H9 (cell line): ENCODE data around the gene BST2. TPM values are rescaled to one million over a fixed set of nuclear protein-coding genes. Genes with fewer than 3 reads are reported as not detected.

Source experiments
- DNase-seq: peaks from one replicate; pipeline ENCODE4 v3.0.0-alpha.2; 2017
- H2AFZ ChIP-seq: one replicate; pipeline ENCODE4 v1.6.1; 2013; ENCODE audit warnings: mild to moderate bottlenecking, low read length, control low read depth, moderate library complexity
- H2AK5ac ChIP-seq: 2 replicates; pipeline ENCODE4 v1.6.1; 2013; ENCODE audit warnings: low read length, control low read depth, mixed read lengths; ENCODE audit not compliant: insufficient read length
- H2BK120ac ChIP-seq: one replicate; pipeline ENCODE4 v1.6.1; 2013; ENCODE audit warnings: low read depth, mild to moderate bottlenecking, low read length, control low read depth, inconsistent platforms; ENCODE audit not compliant: poor library complexity, severe bottlenecking
- H2BK12ac ChIP-seq: 2 replicates; pipeline ENCODE4 v1.6.1; 2013; ENCODE audit warnings: low read length, control low read depth, mixed read lengths, low read depth; ENCODE audit not compliant: insufficient read length
- H2BK15ac ChIP-seq: 2 replicates; pipeline ENCODE4 v1.6.1; 2013; ENCODE audit warnings: low read depth, low read length, control low read depth
- H2BK20ac ChIP-seq: one replicate; pipeline ENCODE4 v1.6.1; 2013; ENCODE audit warnings: low read depth, mild to moderate bottlenecking, low read length, control low read depth, inconsistent platforms; ENCODE audit not compliant: poor library complexity, severe bottlenecking
- H2BK5ac ChIP-seq: 2 replicates; pipeline ENCODE4 v1.6.1; 2013; ENCODE audit warnings: low read length, control low read depth, mixed read lengths; ENCODE audit not compliant: insufficient read length
- H3K14ac ChIP-seq: 2 replicates; pipeline ENCODE4 v1.6.1; 2013; ENCODE audit warnings: low read length, control low read depth; ENCODE audit not compliant: insufficient read depth
- H3K18ac ChIP-seq: 2 replicates; pipeline ENCODE4 v1.6.1; 2013; ENCODE audit warnings: low read depth, mild to moderate bottlenecking, mixed read lengths, low read length, control low read depth; ENCODE audit not compliant: insufficient read length
- H3K23ac ChIP-seq: 2 replicates; pipeline ENCODE4 v1.6.1; 2013; ENCODE audit warnings: low read length, control low read depth, mixed read lengths, low read depth; ENCODE audit not compliant: insufficient read length
- H3K23me2 ChIP-seq: 2 replicates; pipeline ENCODE4 v1.6.1; 2013; ENCODE audit warnings: low read depth, mild to moderate bottlenecking, mixed read lengths, low read length, control low read depth; ENCODE audit not compliant: insufficient read length, poor library complexity, severe bottlenecking
- H3K27ac ChIP-seq: 2 replicates; pipeline ENCODE4 v1.5.1; 2013; ENCODE audit warnings: low read length, control low read depth, mixed read lengths, low read depth; ENCODE audit not compliant: insufficient read length
- H3K27me3 ChIP-seq: 2 replicates; pipeline ENCODE4 v1.6.1; 2013; ENCODE audit warnings: low read length, control low read depth, inconsistent platforms; ENCODE audit not compliant: insufficient read depth
- H3K4ac ChIP-seq: 2 replicates; pipeline ENCODE4 v1.6.1; 2013; ENCODE audit warnings: low read depth, mild to moderate bottlenecking, control low read depth, inconsistent platforms, low read length, moderate library complexity
- H3K4me1 ChIP-seq: 2 replicates; pipeline ENCODE4 v1.6.1; 2013; ENCODE audit warnings: low read length, control low read depth, inconsistent platforms; ENCODE audit not compliant: insufficient read depth
- H3K4me2 ChIP-seq: 2 replicates; pipeline ENCODE4 v1.6.1; 2013; ENCODE audit warnings: low read length, control low read depth, mixed read lengths; ENCODE audit not compliant: insufficient read length, insufficient read depth
- H3K56ac ChIP-seq: 2 replicates; pipeline ENCODE4 v1.6.1; 2013; ENCODE audit warnings: low read depth, mild to moderate bottlenecking, mixed read lengths, low read length, control low read depth; ENCODE audit not compliant: insufficient read length
- H3K79me1 ChIP-seq: 2 replicates; pipeline ENCODE4 v1.6.1; 2013; ENCODE audit warnings: low read depth, mild to moderate bottlenecking, moderate library complexity, low read length, control low read depth, inconsistent platforms; ENCODE audit not compliant: insufficient read depth, poor library complexity, severe bottlenecking
- H3K79me2 ChIP-seq: 2 replicates; pipeline ENCODE4 v1.6.1; 2013; ENCODE audit warnings: low read length, control low read depth, inconsistent platforms; ENCODE audit not compliant: insufficient read depth
- H3K9ac ChIP-seq: 2 replicates; pipeline ENCODE4 v1.6.1; 2013; ENCODE audit warnings: low read length, control low read depth, mixed read lengths; ENCODE audit not compliant: insufficient read length; ENCODE audit errors: extremely low read depth
- H3K9me3 ChIP-seq: one replicate; pipeline ENCODE4 v1.6.1; 2013; ENCODE audit warnings: low read depth, low read length, inconsistent platforms; ENCODE audit not compliant: control insufficient read depth
- H3T11ph ChIP-seq: one replicate; pipeline ENCODE4 v1.6.1; 2013; ENCODE audit warnings: mild to moderate bottlenecking, low read length, control low read depth, inconsistent platforms
- H4K20me1 ChIP-seq: one replicate; pipeline ENCODE4 v1.6.1; 2013; ENCODE audit not compliant: control insufficient read depth, insufficient read length, insufficient read depth
- H4K5ac ChIP-seq: 2 replicates; pipeline ENCODE4 v1.6.1; 2013; ENCODE audit warnings: low read depth, mild to moderate bottlenecking, mixed read lengths, low read length, control low read depth; ENCODE audit not compliant: insufficient read length
- H4K8ac ChIP-seq: replicated peaks from 2 replicates; pipeline ENCODE4 v1.6.1; 2013; ENCODE audit warnings: low read length, control low read depth, mixed read lengths, low read depth; ENCODE audit not compliant: insufficient read length
- H4K91ac ChIP-seq: 2 replicates; pipeline ENCODE4 v1.6.1; 2013; ENCODE audit warnings: low read depth, mild to moderate bottlenecking, moderate library complexity, mixed read lengths, low read length, control low read depth; ENCODE audit not compliant: insufficient read length
- H3K27ac Mint-ChIP-seq, 3 experiments: 2 replicates in 2 of 3; 3 replicates in 1 of 3; pipeline ENCODE4 v1.8.0; 2020 to 2021; ENCODE audit warnings: mixed read lengths in 3 of 3, mild to moderate bottlenecking in 1 of 3, moderate library complexity in 1 of 3
- H3K27me3 Mint-ChIP-seq: 2 replicates; pipeline ENCODE4 v1.8.0; 2021; ENCODE audit warnings: low read depth, mild to moderate bottlenecking, moderate library complexity, mixed read lengths
- H3K36me3 Mint-ChIP-seq, 3 experiments: 2 replicates in 2 of 3; 3 replicates in 1 of 3; pipeline ENCODE4 v1.8.0; 2020 to 2021; ENCODE audit warnings: low read depth in 3 of 3, mixed read lengths in 3 of 3; ENCODE audit not compliant: insufficient read depth in 1 of 3
- H3K4me1 Mint-ChIP-seq, 2 experiments: 2 replicates each; pipeline ENCODE4 v1.8.0; 2020; ENCODE audit warnings: mixed read lengths in 2 of 2
- H3K4me3 Mint-ChIP-seq, 2 experiments: 2 replicates in 1 of 2; 3 replicates in 1 of 2; pipeline ENCODE4 v1.8.0; 2020 to 2021; ENCODE audit warnings: mild to moderate bottlenecking in 2 of 2, mixed read lengths in 2 of 2, moderate library complexity in 1 of 2
- H3K9me3 Mint-ChIP-seq, 2 experiments: 2 replicates in 1 of 2; 3 replicates in 1 of 2; pipeline ENCODE4 v1.8.0; 2020; ENCODE audit warnings: mild to moderate bottlenecking in 2 of 2, mixed read lengths in 2 of 2, moderate library complexity in 1 of 2
- CTCF ChIP-seq: fragments of 200-600 bp; sonication (generic); conservative IDR thresholded peaks from 3 replicates; pipeline ENCODE4 v1.8.0; 2021; ENCODE audit warnings: antibody characterized with exemption, mild to moderate bottlenecking
- WGBS: extraction: QIAGEN DNeasy Blood & Tissue Kit; methylation state at CpG from one replicate; pipeline ENCODE4 v1.1.7; 2013; ENCODE audit warnings: missing lambda C conversion rate, low lambda C conversion rate, mixed read lengths; ENCODE audit not compliant: insufficient read length; ENCODE audit errors: extremely low coverage; 5-methylcytosine and 5-hydroxymethylcytosine counted together
- total RNA-seq: library from RNA; stranded (reverse); gene quantifications from 2 replicates; pipeline ENCODE4 v1.2.1, GENCODE V29; 2021

Gene BST2
- total RNA-seq, 1 experiment from 2014 or later = 63.3 TPM

- Histone ChIP-seq H3K9ac (no peak overlapping the region), H2BK5ac (no peak overlapping the region), H3K79me1 (no peaks in the 10 kb centered on the region), H4K20me1 (no peaks in the 10 kb centered on the region), H3K79me2 (no peaks in the 10 kb centered on the region; the same call in 1 of the 2 replicates), H4K8ac (no peak overlapping the region), H3K23me2 (peaks cover 15% of the 10 kb centered on the region), H3K4me2 (no peak overlapping the region), H3K27me3 (no peaks in the 10 kb centered on the region), H2AK5ac (no peak overlapping the region), H2BK120ac (no peak overlapping the region), H2BK20ac (no peak overlapping the region), H3K56ac (no peak overlapping the region), H3K9me3 (no peaks in the 10 kb centered on the region), H2AFZ (no peak overlapping the region), H4K5ac (no peak overlapping the region), H3K18ac (no peak overlapping the region), H3K27ac (no peak overlapping the region), H2BK15ac (no peak overlapping the region), H3T11ph (no peak overlapping the region), H3K23ac (no peak overlapping the region), H2BK12ac (no peak overlapping the region), H3K4me1 (peaks cover 7% of the 10 kb centered on the region; the same call in 1 of the 2 replicates), H3K14ac (no peak overlapping the region), H3K4ac (no peak overlapping the region), H4K91ac (no peak overlapping the region)
- Mint-ChIP-seq H3K27me3 (no peaks in the 10 kb centered on the region), H3K4me3 (peak overlapping the region in 1 of 2 experiments; percentile 94; a peak in 3 of 5 replicates), H3K4me1 (peaks cover 31 to 38% of the 10 kb centered on the region in 2 experiments), H3K9me3 (no peaks in the 10 kb centered on the region), H3K27ac (peak overlapping the region in 2 of 3 experiments; percentile 56 to 65; a peak in 1 of 7 replicates), H3K36me3 (peaks cover 2 to 22% (median 11%) of the 10 kb centered on the region in 3 experiments; a peak in 5 of 7 replicates)
- WGBS = no CpG with 5 or more reads among the region's 2 CpGs
- DNase-seq = no peak
- TF ChIP-seq CTCF = no peak
Measured at GRCh38 chr19:17406887-17407196, 1.4 kb upstream of the BST2 start.
